Ovary (tissue), 9 donors: ENCODE data around the gene RHEB. TPM values are rescaled to one million over a fixed set of nuclear protein-coding genes. Genes with fewer than 3 reads are reported as not detected.
"Not testable (repeated sequence)": the region's sequence is repeated elsewhere in the genome, so short reads cannot be mapped to it uniquely, and the experiment has no call there.

Source experiments
- DNase-seq, 5 donors: peaks; one replicate each; pipeline ENCODE4 v3.0.0-alpha.2; 2019 to 2020
- H3K27ac ChIP-seq, 2 donors: fragments of 200-600 bp; one replicate each; pipeline versions ENCODE4 v1.5.1 to v1.8.0; 2019 to 2022
- H3K27me3 ChIP-seq: fragments of 200-600 bp; one replicate; pipeline ENCODE4 v1.8.0; 2022
- H3K36me3 ChIP-seq: fragments of 200-600 bp; sonication (generic); one replicate; pipeline ENCODE4 v1.5.1; 2019
- H3K4me1 ChIP-seq: one replicate; pipeline ENCODE4 v1.8.1; 2013; ENCODE audit warnings: mild to moderate bottlenecking, moderate library complexity; ENCODE audit not compliant: insufficient read depth
- H3K4me3 ChIP-seq: fragments of 200-600 bp; sonication (generic); one replicate; pipeline ENCODE4 v1.5.1; 2017
- H3K9me3 ChIP-seq, 2 donors: fragments of 200-600 bp in 1 of 2; sonication (generic) in 1 of 2; one replicate each; pipeline versions ENCODE4 v1.5.1 to v1.8.1; 2013 to 2019; ENCODE audit warnings: mild to moderate bottlenecking in 1 of 2, moderate library complexity in 1 of 2
- CTCF ChIP-seq, 3 donors: fragments of 450-650 bp in 2 of 3; fragments of 200-600 bp in 1 of 3; IDR thresholded peaks; one replicate each; pipeline versions ENCODE4 v1.5.1 to v1.8.0; 2016 to 2022; ENCODE audit warnings: antibody characterized with exemption in 3 of 3, mild to moderate bottlenecking in 1 of 3
- EP300 ChIP-seq: sonication (generic); formaldehyde crosslinking; IDR thresholded peaks from one replicate; pipeline ENCODE4 v1.6.1; 2017; ENCODE audit warnings: antibody characterized with exemption
- POLR2A ChIP-seq: fragments of 450-650 bp; IDR thresholded peaks from one replicate; pipeline ENCODE4 v1.6.1; 2017; ENCODE audit warnings: antibody characterized with exemption, mild to moderate bottlenecking, moderate library complexity
- WGBS, 3 donors: extraction: QIAGEN DNeasy Blood & Tissue Kit in 1 of 3; methylation state at CpG; one replicate each; pipeline versions ENCODE4 v1.1.5 to v1.1.7; 2013 to 2017; 5-methylcytosine and 5-hydroxymethylcytosine counted together
- intact Hi-C, 4 donors: fragments of 100-400 bp; cut with DNase I; formaldehyde crosslinking; loops; one replicate each; pipeline versions ENCODE4 v1.11.0 to v1.15.1; 2022 to 2023
- polyA plus RNA-seq, 2 donors: library from polyadenylated mRNA; stranded (reverse); fragments of 200-250 nt in 1 of 2; fragments of 350-450 nt in 1 of 2; fragmentation: Illumina TruSeq in 1 of 2; extraction: RNeasy Lipid Tissue Mini Kit (QIAGEN cat#74804) in 1 of 2; gene quantifications; one replicate each; pipeline ENCODE4 v1.2.3, GENCODE V29; 2013 to 2014
- total RNA-seq, 7 donors: library from RNA; depleted of rRNA in 2 of 7; stranded (reverse); fragments of >200 nt in 2 of 7; fragmentation: NEBNext Ultra II Directional in 3 of 7; extraction: Animal tissue kit (Norgen Biotek cat#: 25700) in 3 of 7; gene quantifications; one replicate each; pipeline versions ENCODE4 v1.1.0 to v1.2.4, GENCODE V29; 2016 to 2023
- donor health status: DM: no; HTN: no; CAD: no; lungs with moderate emphysema.
- donor health status: DM: no; HTN: no; CAD: no.
- donor health status: Bipolar disorder and iron deficiency.
- donor health status: DM: yes; HTN: yes; CAD: no.
- donor health status: DM: no; HTN: no; CAD: no.
- donor health status: DM: yes; HTN: yes; CAD: no.

Gene RHEB
- total and polyA plus RNA-seq, 9 donors, result 77.6 to 167 (median 91.8) TPM

GRCh38 chr7:151524331-151524730, 4.6 kb upstream of the RHEB start:
- H3K4me3 ChIP-seq, result no peak overlapping the region
- no peak for DNase-seq
- H3K4me1 ChIP-seq, result peaks cover 3% of the 10 kb centered on the region
- no peaks in the 10 kb centered on the region for H3K36me3 ChIP-seq
- H3K27me3 ChIP-seq, result no peaks in the 10 kb centered on the region
- intact Hi-C loops, result loop anchor here in 1 of 4 donors (10.0 kb wide), 1 partner anchor 230 kb away; no protein-coding TSS in a partner anchor
- H3K9me3 ChIP-seq, result no peaks in the 10 kb centered on the region
- TF ChIP-seq EP300 (no peak), CTCF (IDR thresholded peaks at IDR 0.05) (no peak), POLR2A (no peak)
- no peak overlapping the region for H3K27ac ChIP-seq
- WGBS, 3 donors, result 86 to 90% (median 86%) methylated on average over 8 of the region's 8 CpGs

- Histone ChIP-seq H3K4me3 (peak overlapping the region; percentile 44), H3K36me3 (no peaks in the 10 kb centered on the region), H3K4me1 (peaks cover 14% of the 10 kb centered on the region), H3K9me3 (no peaks in the 10 kb centered on the region), H3K27me3 (no peaks in the 10 kb centered on the region), H3K27ac (peak overlapping the region; percentile 40 to 69)
- WGBS, 3 donors, result 10 to 15% (median 10%) methylated on average over 43 to 55 of the region's 55 CpGs
- peak; percentile 48 to 70 (median 67) for DNase-seq
- TF ChIP-seq CTCF (IDR thresholded peaks at IDR 0.05) (no peak), POLR2A (no peak), EP300 (no peak)
- intact Hi-C loops, result loop anchor here in 1 of 4 donors (10.0 kb wide), 1 partner anchor 234 kb away; no protein-coding TSS in a partner anchor
Measured at GRCh38 chr7:151520419-151521261, 945 bp upstream of the RHEB start.

- Histone ChIP-seq H3K4me3 (peak overlapping the region; percentile 72), H3K4me1 (peaks cover 16% of the 10 kb centered on the region), H3K27ac (peak overlapping the region; percentile 98 to 100)
- H3K9me3 ChIP-seq, H3K36me3 ChIP-seq, H3K27me3 ChIP-seq: not testable (repeated sequence)
- intact Hi-C loops, result loop anchor here in 1 of 4 donors (10.0 kb wide), 1 partner anchor 116 kb away; no protein-coding TSS in a partner anchor
- TF ChIP-seq CTCF (IDR thresholded peaks at IDR 0.05) (peak in 2 of 3 donors; percentile 3 to 53), POLR2A (peak; percentile 46)
- peak; percentile 48 to 84 (median 72) for DNase-seq
- 0 to 1% (median 0%) methylated on average over 45 to 110 of the region's 118 CpGs for WGBS, 3 donors
Measured at GRCh38 chr7:151518947-151519764, 539 bp downstream of the RHEB start.

GRCh38 chr7:151518105-151518946, 1.4 kb downstream of the RHEB start:
- no peak for TF ChIP-seq EP300
- no peak for TF ChIP-seq POLR2A
- no peak for TF ChIP-seq CTCF (IDR thresholded peaks at IDR 0.05)
- 1 to 2% (median 2%) methylated on average over 36 of the region's 36 CpGs for WGBS, 3 donors
- intact Hi-C loops, result loop anchor here in 1 of 4 donors (10.0 kb wide), 1 partner anchor 116 kb away; no protein-coding TSS in a partner anchor

More at GRCh38 chr7:151518105-151518946, 1.4 kb downstream of the RHEB start:
- peak overlapping the region; percentile 72 for H3K4me3 ChIP-seq
- peaks cover 16% of the 10 kb centered on the region for H3K4me1 ChIP-seq
- peak overlapping the region; percentile 98 to 100 for H3K27ac ChIP-seq
- H3K27me3 ChIP-seq, result no peaks in the 10 kb centered on the region
- no peaks in the 10 kb centered on the region for H3K9me3 ChIP-seq
- H3K36me3 ChIP-seq, result no peaks in the 10 kb centered on the region
- peak; percentile 46 to 68 (median 67) for DNase-seq
